Esophagus muscularis mucosa (tissue), 4 donors: ENCODE data around the gene ATP6AP1. TPM values are rescaled to one million over a fixed set of nuclear protein-coding genes. Genes with fewer than 3 reads are reported as not detected.

ENCODE experiments used
- DNase-seq: peaks from one replicate; pipeline ENCODE4 v3.0.0-alpha.2; 2017; ENCODE audit errors: extremely low spot score
- H3K27ac ChIP-seq, 4 donors: fragments of 200-600 bp; sonication (generic); replicated peaks in 1 of 4; 1 replicate in 3 of 4; 2 replicates in 1 of 4; pipeline ENCODE4 v1.5.1; 2016 to 2019; ENCODE audit warnings: mild to moderate bottlenecking in 1 of 4
- H3K27me3 ChIP-seq, 4 donors: fragments of 200-600 bp; sonication (generic); one replicate each; pipeline versions ENCODE4 v1.5.1 to v1.6.0; 2016 to 2019
- H3K36me3 ChIP-seq, 4 donors: fragments of 200-600 bp; sonication (generic); one replicate each; pipeline ENCODE4 v1.5.1; 2016 to 2019
- H3K4me1 ChIP-seq, 4 donors: fragments of 200-600 bp; sonication (generic); one replicate each; pipeline ENCODE4 v1.5.1; 2016 to 2019
- H3K4me3 ChIP-seq, 4 donors: fragments of 200-600 bp; sonication (generic); 1 replicate in 2 of 4; 2 replicates in 2 of 4; pipeline ENCODE4 v1.5.1; 2016 to 2019; ENCODE audit warnings: mild to moderate bottlenecking in 4 of 4, moderate library complexity in 1 of 4
- H3K9me3 ChIP-seq, 4 donors: fragments of 200-600 bp; sonication (generic); 1 replicate in 3 of 4; 2 replicates in 1 of 4; pipeline ENCODE4 v1.5.1; 2016 to 2019
- EP300 ChIP-seq: sonication (generic); formaldehyde crosslinking; IDR thresholded peaks from one replicate; pipeline ENCODE4 v1.6.1; 2017; ENCODE audit warnings: antibody characterized with exemption
- POLR2A ChIP-seq: fragments of 450-650 bp; IDR thresholded peaks from one replicate; pipeline ENCODE4 v1.6.1; 2017; ENCODE audit warnings: antibody characterized with exemption, moderate library complexity, mild to moderate bottlenecking, low read depth
- POLR2AphosphoS5 ChIP-seq, 2 donors: sonication (generic); formaldehyde crosslinking; IDR thresholded peaks; one replicate each; pipeline ENCODE4 v1.6.1; 2017; ENCODE audit warnings: antibody characterized with exemption in 2 of 2
- WGBS: methylation state at CpG from one replicate; pipeline ENCODE4 v1.1.5; 2018; 5-methylcytosine and 5-hydroxymethylcytosine counted together
- intact Hi-C: fragments of 100-400 bp; cut with DNase I; formaldehyde crosslinking; loops from one replicate; pipeline ENCODE4 v1.15.1; 2023
- total RNA-seq, 4 donors: library from RNA; depleted of rRNA; stranded (reverse); fragments of >200 nt; gene quantifications; one replicate each; pipeline versions ENCODE4 v1.1.0 to v1.2.1, GENCODE V29; 2016
- TF ChIP-seq, protein P1 (sequence below), 3 experiments: fragments of 200-600 bp in 2 of 3; fragments of 450-650 bp in 1 of 3; sonication (generic) in 2 of 3; IDR thresholded peaks; one replicate each; pipeline ENCODE4 v1.5.1; 2017 to 2019; ENCODE audit warnings: antibody characterized with exemption in 3 of 3, mild to moderate bottlenecking in 2 of 3, moderate library complexity in 1 of 3

The ATP6AP1 gene
- total RNA-seq, 4 donors from 2014 or later, result 27.4 to 67.2 (median 34.7) TPM

DNA sequence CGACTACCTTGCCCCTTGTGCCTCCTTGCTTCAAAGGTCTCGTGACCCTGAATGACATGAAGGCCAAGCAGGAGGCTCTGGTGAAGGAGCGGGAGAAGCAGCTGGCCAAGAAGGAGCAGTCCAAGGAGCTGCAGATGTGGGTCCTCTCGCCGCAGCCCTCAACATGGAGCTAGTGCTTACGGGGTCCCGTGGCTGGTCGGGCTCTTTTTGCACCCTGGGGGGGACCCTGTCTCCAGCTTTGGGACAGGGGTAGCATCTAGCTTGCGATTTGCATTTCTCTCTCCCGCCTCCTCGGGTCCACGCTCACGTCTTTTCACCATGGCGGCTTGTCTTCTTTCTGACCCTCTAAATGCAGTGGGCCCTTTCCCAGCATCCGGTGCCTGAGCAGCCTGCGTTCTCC, 17.3 kb downstream of the ATP6AP1 start:
- H3K36me3 ChIP-seq, result peaks cover 23 to 67% (median 64%) of the 10 kb centered on the region in 4 donors
- H3K4me1 ChIP-seq, result peaks cover 12 to 28% (median 26%) of the 10 kb centered on the region in 4 donors
- no peaks in the 10 kb centered on the region for H3K27me3 ChIP-seq
- TF ChIP-seq POLR2A, result no peak
- TF ChIP-seq EP300, result no peak
- no peak for TF ChIP-seq POLR2AphosphoS5 (IDR thresholded peaks at IDR 0.05)
- TF ChIP-seq, protein P1, sequence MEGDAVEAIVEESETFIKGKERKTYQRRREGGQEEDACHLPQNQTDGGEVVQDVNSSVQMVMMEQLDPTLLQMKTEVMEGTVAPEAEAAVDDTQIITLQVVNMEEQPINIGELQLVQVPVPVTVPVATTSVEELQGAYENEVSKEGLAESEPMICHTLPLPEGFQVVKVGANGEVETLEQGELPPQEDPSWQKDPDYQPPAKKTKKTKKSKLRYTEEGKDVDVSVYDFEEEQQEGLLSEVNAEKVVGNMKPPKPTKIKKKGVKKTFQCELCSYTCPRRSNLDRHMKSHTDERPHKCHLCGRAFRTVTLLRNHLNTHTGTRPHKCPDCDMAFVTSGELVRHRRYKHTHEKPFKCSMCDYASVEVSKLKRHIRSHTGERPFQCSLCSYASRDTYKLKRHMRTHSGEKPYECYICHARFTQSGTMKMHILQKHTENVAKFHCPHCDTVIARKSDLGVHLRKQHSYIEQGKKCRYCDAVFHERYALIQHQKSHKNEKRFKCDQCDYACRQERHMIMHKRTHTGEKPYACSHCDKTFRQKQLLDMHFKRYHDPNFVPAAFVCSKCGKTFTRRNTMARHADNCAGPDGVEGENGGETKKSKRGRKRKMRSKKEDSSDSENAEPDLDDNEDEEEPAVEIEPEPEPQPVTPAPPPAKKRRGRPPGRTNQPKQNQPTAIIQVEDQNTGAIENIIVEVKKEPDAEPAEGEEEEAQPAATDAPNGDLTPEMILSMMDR (IDR thresholded peaks at IDR 0.05), result no peak
- H3K27ac ChIP-seq, result no peak overlapping the region
- no peak overlapping the region for H3K4me3 ChIP-seq
- no peak for DNase-seq
- intact Hi-C loops, result no loop called here
- H3K9me3 ChIP-seq, result no peaks in the 10 kb centered on the region
- 90% methylated on average over 16 of the region's 16 CpGs for WGBS

DNA sequence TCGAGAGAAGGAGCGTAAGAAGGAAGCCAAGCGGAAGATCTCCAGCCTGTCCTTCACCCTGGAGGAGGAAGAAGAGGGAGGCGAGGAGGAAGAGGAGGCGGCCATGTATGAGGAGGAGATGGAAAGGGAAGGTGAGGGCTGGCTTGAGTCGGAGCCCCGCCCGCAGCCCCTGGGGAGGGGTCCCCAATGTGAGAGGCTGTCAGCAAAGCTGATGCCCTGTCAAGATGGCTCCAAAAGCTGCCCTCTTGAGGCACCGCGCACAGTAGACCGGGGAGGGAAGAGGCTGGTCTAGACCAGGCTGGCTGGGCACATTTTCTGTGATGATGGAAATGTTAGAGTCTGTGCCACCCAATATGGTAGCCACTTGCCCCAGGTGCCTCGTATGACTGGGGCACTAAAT, 18.0 kb downstream of the ATP6AP1 start:
- Histone ChIP-seq H3K4me1 (peaks cover 12 to 28% (median 26%) of the 10 kb centered on the region in 4 donors), H3K9me3 (no peaks in the 10 kb centered on the region), H3K27me3 (no peaks in the 10 kb centered on the region), H3K27ac (no peak overlapping the region), H3K36me3 (peaks cover 23 to 65% (median 63%) of the 10 kb centered on the region in 4 donors), H3K4me3 (no peak overlapping the region)
- WGBS, result 86% methylated on average over 12 of the region's 12 CpGs
- TF ChIP-seq POLR2A (no peak), EP300 (no peak), POLR2AphosphoS5 (IDR thresholded peaks at IDR 0.05) (no peak)
- TF ChIP-seq, protein P1 (IDR thresholded peaks at IDR 0.05), result no peak
- intact Hi-C loops, result no loop called here
- no peak for DNase-seq

DNA sequence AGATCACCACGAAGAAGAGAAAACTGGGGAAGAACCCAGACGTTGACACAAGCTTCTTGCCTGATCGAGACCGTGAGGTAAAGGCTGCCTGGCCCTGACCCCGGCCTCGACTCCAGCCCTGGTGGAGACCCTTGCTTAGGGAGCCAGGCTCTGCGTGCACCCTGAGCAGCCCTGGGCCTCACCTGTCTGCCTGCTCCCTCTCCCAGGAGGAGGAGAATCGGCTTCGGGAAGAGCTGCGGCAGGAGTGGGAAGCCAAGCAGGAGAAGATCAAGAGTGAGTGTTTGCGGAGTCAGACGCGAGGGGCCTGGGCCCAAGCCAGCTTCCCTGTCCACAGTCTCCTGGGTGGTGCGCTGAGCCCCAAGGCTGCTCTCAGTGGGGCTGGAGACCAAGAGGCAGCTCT, 20.0 kb downstream of the ATP6AP1 start:
- TF ChIP-seq POLR2A (no peak), POLR2AphosphoS5 (IDR thresholded peaks at IDR 0.05) (no peak), EP300 (no peak)
- TF ChIP-seq, protein P1 (IDR thresholded peaks at IDR 0.05), result no peak
- Histone ChIP-seq H3K36me3 (peaks cover 19 to 52% (median 49%) of the 10 kb centered on the region in 4 donors), H3K27me3 (no peaks in the 10 kb centered on the region), H3K27ac (no peak overlapping the region), H3K9me3 (no peaks in the 10 kb centered on the region), H3K4me3 (no peak overlapping the region), H3K4me1 (peaks cover 9 to 23% (median 21%) of the 10 kb centered on the region in 4 donors)
- 79% methylated on average over 11 of the region's 14 CpGs for WGBS
- no peak for DNase-seq
- intact Hi-C loops, result no loop called here

DNA sequence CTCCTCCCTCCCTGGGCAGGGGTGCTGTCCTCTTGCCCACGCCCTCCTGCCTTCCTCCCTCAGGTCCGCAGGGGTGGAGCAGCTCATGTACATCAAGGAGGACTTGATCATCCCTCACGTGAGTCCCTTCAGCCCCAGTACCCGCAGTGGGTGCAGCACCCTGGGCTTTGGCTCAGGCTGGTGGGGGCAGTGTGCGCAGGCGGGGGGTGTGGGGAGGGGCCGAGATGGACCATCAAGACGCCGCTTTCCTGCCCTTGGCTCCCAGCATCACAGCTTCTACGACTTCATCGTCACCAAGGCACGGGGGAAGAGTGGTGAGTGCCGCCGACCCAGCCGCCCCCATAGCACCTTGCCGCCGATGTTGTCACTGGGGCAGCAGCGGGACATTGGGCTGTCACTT, 21.1 kb downstream of the ATP6AP1 start:
- intact Hi-C loops, result no loop called here
- DNase-seq, result no peak
- Histone ChIP-seq H3K9me3 (no peaks in the 10 kb centered on the region), H3K36me3 (peaks cover 19 to 52% (median 49%) of the 10 kb centered on the region in 4 donors), H3K27ac (no peak overlapping the region), H3K4me1 (peaks cover 7 to 19% (median 16%) of the 10 kb centered on the region in 4 donors), H3K27me3 (no peaks in the 10 kb centered on the region), H3K4me3 (no peak overlapping the region)
- 86% methylated on average over 12 of the region's 18 CpGs for WGBS
- TF ChIP-seq, protein P1 (IDR thresholded peaks at IDR 0.05), result no peak
- TF ChIP-seq EP300 (no peak), POLR2AphosphoS5 (IDR thresholded peaks at IDR 0.05) (no peak), POLR2A (no peak)

DNA sequence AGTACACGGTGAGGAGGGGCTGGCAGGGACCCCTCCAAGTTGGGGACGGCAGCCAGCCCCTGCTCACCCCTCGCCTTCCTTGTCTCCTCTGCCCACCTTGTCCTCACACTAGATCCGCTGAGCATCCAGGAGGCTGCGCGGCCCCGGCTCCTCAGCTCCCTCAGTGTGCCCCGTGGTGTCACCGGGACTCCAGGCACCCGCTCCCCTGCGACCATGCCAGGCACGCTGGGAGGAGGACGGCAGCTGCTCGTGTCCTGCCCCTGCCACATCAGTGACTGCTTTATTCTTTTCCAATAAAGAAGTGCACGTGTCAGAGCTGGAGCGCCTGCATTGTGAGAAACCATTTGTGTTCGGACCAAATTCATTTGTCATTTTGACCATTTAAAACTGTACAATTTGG, 21.8 kb downstream of the ATP6AP1 start:
- Histone ChIP-seq H3K27ac (no peak overlapping the region), H3K36me3 (peaks cover 19 to 52% (median 49%) of the 10 kb centered on the region in 4 donors), H3K27me3 (no peaks in the 10 kb centered on the region), H3K9me3 (no peaks in the 10 kb centered on the region), H3K4me1 (peaks cover under 1 to 12% (median 9%) of the 10 kb centered on the region in 4 donors), H3K4me3 (no peak overlapping the region)
- intact Hi-C loops, result no loop called here
- WGBS, result 91% methylated on average over 17 of the region's 17 CpGs
- no peak for TF ChIP-seq EP300
- TF ChIP-seq POLR2A, result no peak
- TF ChIP-seq, protein P1 (IDR thresholded peaks at IDR 0.05), result no peak
- no peak for TF ChIP-seq POLR2AphosphoS5 (IDR thresholded peaks at IDR 0.05)
- DNase-seq, result no peak
